ENCODE results near the gene SMG5.

GRCh38 chr1:156293895-156294294 lies 11.3 kb upstream of the SMG5 start:
- no peak for TF ChIP-seq ZNF76 (tag by site-specific recombination; IDR thresholded peaks at IDR 0.05; ENCODE audit: borderline replicate concordance, low read depth)
- TF ChIP-seq REST (tag by site-specific recombination; IDR thresholded peaks at IDR 0.05) = no peak
- no peak for TF ChIP-seq ELK4 (IDR thresholded peaks at IDR 0.05; ENCODE audit: borderline replicate concordance, low read depth, low read length)
- no peak for TF ChIP-seq ZNF549 (tag by site-specific recombination; IDR thresholded peaks at IDR 0.05)

All from HEK293 (cell line).